C4-2B (cell line): ENCODE data around the gene NLGN3.

Source experiments
- H3K27ac ChIP-seq: fragments of 450-650 bp; 2 replicates; pipeline ENCODE4 v1.5.1; 2017
- CTCF ChIP-seq: fragments of 450-650 bp; conservative IDR thresholded peaks from 2 replicates; pipeline ENCODE4 v1.5.1; 2017; ENCODE audit warnings: mild to moderate bottlenecking
- ZFX ChIP-seq: fragments of 450-650 bp; IDR thresholded peaks from 2 replicates; pipeline ENCODE4 v1.6.1; 2017

Gene NLGN3

GRCh38 chrX:71173440-71173839 lies 28.8 kb downstream of the NLGN3 start:
- no peak for TF ChIP-seq ZFX
- no peak overlapping the region for H3K27ac ChIP-seq

- no peak overlapping the region for H3K27ac ChIP-seq
- TF ChIP-seq ZFX (no peak), CTCF (no peak)
These were observed 30.2 kb downstream of the NLGN3 start for GRCh38 chrX:71174795-71175194.

- H3K27ac ChIP-seq: no peak overlapping the region
- no peak for TF ChIP-seq CTCF
- no peak for TF ChIP-seq ZFX
These were observed 30.9 kb downstream of the NLGN3 start for GRCh38 chrX:71175531-71175930.

- H3K27ac ChIP-seq: no peak overlapping the region
- TF ChIP-seq ZFX (no peak), CTCF (no peak)
These were observed 32.7 kb downstream of the NLGN3 start for GRCh38 chrX:71177327-71177726.

GRCh38 chrX:71178908-71179307 lies 34.3 kb downstream of the NLGN3 start:
- TF ChIP-seq ZFX (no peak), CTCF (peak; percentile 70)
- no peak overlapping the region for H3K27ac ChIP-seq

GRCh38 chrX:71180579-71181265 lies 36.1 kb downstream of the NLGN3 start:
- peak overlapping the region; percentile 95 for H3K27ac ChIP-seq

- TF ChIP-seq ZFX (no peak), CTCF (no peak)
These were observed 36.9 kb downstream of the NLGN3 start for GRCh38 chrX:71181558-71181909.

GRCh38 chrX:71181910-71182799 lies 37.5 kb downstream of the NLGN3 start:
- H3K27ac ChIP-seq: peak overlapping the region; percentile 95

More at GRCh38 chrX:71181558-71181909, 36.9 kb downstream of the NLGN3 start:
- H3K27ac ChIP-seq: peak overlapping the region; percentile 95

More at GRCh38 chrX:71181910-71182799, 37.5 kb downstream of the NLGN3 start:
- TF ChIP-seq ZFX: no peak
- TF ChIP-seq CTCF: no peak
